Measurements from ENCODE around the gene SRGAP1.

GRCh38 chr12:63982604-63983295, 138.2 kb downstream of the SRGAP1 start:
- TF ChIP-seq POLR2A (IDR thresholded peaks at IDR 0.05; ENCODE audit: low read depth, low read length) (no peak), POLR2AphosphoS5 (IDR thresholded peaks at IDR 0.05; ENCODE audit: low read depth, low read length) (no peak)
